HG03135 (cell line): ENCODE measurements around the gene ISLR.

ENCODE experiments used
- ATAC-seq: cut with Tn5 transposase; IDR thresholded peaks from one replicate; pipeline ENCODE4 v1.9.1; 2021; ENCODE audit warnings: mild to moderate bottlenecking, moderate library complexity; ENCODE audit not compliant: unreplicated experiment

The ISLR gene

GRCh38 chr15:74192751-74193150 lies 19.2 kb downstream of the ISLR start:
- no peak for ATAC-seq

GRCh38 chr15:74193299-74193718 lies 19.8 kb downstream of the ISLR start:
- no peak for ATAC-seq

DNA sequence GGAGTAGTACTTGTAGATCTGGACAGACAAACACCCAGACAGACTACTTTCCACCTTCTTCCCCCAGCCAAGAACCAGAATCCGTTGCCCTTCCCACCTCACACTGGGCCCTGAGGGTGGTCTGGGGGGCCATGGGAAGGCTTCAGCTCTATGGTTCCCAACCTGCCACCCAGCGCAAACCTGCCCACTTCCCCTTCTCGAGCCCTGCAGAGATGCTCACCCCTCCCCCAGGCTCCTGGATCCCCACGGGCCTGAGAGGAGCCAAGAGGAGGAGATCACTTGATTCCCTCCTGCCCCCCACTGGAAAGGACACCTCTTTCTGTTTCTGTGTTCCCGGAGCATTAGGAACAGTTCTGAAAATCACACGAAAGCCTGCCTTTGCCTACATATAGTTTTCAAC lies 20.4 kb downstream of the ISLR start:
- no peak for ATAC-seq

DNA sequence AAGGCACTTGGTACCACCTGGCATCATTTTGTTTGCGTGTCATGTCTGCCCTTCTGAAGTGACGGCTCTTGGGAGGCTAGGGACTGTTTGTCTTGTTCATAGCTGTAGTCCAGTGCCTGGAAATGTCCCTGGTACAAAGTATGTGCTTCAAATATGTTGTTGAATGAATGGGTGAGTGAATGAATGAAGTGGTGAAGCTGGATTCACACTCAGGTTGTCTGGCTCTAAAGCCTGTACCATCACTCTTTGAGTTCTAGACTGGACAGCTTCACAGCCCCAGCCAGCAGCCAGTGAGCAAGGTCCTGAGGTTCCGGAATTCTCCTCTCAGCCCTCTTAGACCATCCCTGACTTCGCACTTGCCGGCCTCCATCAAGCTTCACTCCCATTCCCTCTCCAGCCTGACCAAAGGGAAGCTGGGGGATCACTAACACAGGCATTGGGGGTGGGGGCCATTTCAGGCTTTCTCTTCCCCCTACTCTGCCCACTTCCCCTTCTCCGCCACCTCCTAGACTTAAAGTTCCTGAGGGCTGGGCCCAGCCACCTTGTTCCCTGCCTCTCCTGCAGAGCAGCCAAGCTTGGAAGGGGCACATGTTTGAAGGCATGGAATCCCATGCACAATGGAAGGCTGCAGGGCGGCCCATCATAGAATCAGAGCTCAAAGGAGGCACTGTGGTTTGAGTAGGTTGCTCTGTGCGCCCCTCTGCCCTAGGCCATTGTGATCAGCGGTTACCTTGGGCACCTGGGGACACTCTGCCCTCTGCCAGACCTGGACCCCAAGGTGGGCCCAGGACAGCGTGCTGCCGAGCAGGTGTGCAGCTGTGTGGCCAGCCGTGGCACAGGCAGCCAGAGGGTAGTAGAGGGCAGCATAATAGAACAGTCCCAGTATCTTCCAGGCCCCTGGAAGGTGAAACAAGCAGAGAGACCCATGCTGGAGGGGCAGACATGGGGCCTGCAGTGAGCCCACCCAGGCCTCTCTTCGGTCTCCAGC lies 21.4 kb downstream of the ISLR start:
- no peak for ATAC-seq

GRCh38 chr15:74196175-74196574 lies 22.7 kb downstream of the ISLR start:
- ATAC-seq = no peak

GRCh38 chr15:74197176-74197965 lies 23.9 kb downstream of the ISLR start:
- ATAC-seq = no peak

GRCh38 chr15:74199297-74199652 lies 25.8 kb downstream of the ISLR start:
- ATAC-seq = no peak

DNA sequence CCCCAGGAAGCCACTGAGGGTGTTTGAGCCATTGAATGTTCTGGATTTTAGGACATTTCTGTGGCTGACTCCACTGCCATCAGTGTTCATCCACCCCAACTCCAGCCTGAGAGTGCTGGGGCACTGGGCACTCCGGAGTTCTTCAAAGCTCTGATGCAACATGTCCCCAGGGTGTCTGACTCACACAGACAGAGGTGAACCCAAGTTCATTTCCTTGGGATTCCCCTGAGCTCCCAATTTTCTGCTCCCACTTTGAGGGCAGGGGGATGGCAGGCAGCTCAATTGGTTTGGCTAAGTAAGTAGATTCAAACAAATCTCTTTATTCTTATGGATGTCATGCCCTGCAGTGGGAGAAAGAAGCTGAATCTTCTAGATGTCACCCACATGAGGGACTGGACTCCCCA lies 26.9 kb downstream of the ISLR start:
- ATAC-seq = no peak

GRCh38 chr15:74200871-74201419 lies 27.4 kb downstream of the ISLR start:
- no peak for ATAC-seq

DNA sequence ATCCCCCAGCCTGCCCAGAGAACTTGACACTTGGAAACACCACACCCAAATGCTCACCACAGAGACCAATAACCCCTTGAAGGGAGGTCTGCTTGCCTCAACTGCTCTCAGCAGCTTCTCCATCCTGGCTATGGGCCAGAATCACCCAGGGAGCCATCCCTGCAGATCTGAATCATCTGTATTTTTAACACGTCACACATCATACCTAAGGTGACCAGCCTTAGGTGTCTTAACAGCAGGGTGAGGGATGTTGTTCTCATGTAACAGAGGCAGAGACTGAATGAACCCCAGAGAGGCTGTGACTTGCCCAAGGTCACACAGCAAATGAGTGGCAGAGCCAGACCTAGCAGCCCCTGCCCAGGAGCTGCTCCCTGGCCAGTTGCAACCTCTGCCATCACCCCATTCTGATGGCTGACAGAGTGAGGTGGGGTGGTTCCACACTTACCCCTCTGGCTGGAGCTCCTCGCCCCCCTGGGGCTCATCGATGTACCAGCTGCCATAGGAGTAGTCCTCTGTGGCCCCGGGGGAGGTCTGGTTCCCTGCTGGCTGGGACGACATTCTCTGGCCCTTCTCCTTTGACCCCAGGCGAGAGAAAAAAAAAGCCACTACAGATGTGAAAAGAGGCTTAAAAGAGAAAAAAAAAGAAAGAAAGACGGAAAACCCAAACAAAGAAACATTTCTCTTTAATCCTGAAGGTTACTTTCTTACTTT lies 28.4 kb downstream of the ISLR start:
- ATAC-seq = no peak

DNA sequence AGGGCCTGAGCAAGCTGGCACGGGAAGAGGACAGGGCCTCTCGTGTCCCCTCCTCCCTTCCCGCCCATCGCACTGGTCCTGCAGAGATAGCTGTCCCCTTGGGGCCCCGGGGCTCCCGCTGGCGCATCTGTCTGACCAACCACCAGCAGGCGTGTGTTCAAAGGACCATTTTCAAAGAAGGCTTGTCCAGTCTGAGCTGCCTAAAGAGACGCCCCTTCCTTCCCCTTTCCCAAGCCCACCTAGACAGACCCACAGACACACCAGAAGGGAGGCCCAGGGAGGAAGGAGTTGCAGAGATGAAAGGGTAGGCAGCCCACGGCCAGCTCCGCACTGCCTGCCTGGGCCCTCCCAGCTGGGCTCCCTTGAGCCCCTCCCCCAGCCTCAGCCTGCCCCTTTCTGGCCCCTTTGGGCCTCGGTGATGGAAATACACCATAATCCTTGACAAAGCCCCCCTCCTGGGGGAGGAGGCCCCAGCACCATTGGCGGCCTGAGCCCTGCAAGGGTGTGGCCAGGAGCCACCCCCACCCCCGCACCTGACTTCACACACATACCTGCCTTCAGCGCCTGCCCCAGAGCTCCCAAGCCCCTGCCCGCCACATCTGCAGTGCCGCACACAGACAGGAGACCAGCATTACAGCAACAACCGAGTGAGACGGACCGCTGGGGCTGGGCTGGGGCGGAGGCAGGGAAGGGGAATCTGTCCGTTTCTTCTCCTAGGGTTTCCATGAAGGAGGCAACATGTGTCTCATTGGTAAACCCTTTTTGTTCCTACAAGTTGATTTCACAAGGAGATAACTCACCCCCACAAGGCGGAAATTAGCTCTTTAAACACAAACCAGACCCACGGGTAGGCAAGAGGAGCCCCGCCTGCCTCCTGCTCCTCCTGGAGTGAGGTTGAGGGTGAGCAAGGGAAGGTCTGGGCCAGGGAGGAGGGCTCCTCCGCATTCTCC lies 29.2 kb downstream of the ISLR start, which contains the start of gene STRA6:
Gene STRA6 (minus strand): TSS at position 336 of the 950 bp plus-strand sequence. CDS start 520 bp downstream, outside the sequence.
- ATAC-seq = no peak

DNA sequence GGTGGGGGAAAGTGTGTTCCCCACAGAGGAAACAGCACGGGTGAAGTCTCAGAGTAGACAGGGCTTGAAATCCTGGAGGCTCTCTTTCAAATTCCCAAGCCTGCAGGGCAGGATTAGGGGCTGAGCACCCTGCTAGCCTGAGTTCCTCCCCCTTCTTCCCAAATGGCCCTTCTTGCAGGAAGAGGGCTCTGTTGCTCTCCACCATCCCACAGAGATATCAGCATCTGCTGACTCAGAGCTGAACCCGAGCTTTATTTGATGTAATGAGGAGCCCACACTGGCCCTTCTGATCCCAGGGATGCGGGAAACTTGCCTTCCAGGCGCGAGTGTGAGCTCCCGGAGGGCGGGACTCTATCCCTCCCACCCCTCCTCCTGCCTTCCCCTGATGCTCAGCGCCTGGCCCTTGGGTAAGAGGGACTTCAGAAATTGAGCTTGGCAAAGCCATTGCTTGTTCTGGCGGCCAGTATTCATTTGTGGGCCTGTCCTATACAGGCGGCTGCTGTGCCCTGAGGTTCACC lies 30.5 kb downstream of the ISLR start:
- ATAC-seq = no peak

DNA sequence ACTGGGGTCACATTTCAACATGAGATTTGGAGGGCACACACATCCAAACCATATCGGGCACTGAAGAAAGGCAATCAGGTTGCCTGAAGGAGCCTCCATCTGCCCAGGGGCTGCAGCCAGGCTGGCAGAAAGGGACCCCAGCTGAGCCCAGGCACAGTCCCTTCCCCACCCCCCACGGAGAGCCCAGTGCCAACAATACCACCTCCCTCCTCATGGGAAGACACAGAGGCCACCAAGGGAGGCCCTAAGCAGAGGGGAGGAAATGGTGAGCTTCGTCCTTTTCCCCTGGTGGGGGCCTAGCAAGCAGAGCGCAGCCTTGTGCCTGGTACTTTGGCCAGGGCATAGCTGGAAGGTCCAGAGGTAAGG lies 32.1 kb downstream of the ISLR start:
- ATAC-seq = no peak

- ATAC-seq = no peak
Observed at GRCh38 chr15:74206801-74207281, 33.3 kb downstream of the ISLR start.

DNA sequence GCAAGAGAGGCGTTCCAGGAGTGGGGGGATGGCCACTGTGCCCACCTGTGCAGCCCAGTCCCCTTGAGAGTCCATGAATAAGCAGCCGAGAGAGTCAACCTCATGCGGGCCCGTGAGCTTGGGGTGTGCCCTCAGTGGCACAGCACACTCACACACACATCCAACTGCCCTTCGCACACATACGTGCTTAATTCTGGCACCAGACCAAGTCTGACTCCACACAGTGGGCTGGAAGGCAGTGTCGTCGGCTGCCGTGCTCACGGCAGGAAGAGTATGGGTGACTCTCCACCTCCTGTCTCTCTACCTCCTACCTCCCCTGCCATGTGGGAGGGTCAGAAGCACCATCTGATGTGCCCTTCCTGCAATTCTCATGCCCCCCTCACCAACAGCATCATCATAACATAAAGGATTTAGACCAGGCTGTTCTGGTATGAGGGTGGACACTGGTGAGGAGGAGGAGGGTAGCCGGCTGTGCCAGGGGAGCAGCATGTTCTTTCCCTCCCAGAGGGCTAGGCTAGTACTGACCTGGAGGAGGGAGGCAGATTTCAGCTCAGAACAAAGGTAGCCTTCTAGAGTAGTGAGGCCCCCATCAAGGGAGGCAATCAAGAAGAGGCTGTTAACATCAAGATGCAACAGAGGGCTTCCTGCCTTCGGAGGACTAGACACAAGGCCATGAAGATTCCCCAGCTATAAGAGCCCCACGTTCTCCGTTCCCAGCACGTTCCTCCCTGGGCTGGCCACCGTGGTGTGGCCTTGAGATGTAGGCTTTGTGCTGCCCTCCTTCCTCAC lies 34.3 kb downstream of the ISLR start:
- ATAC-seq = no peak

DNA sequence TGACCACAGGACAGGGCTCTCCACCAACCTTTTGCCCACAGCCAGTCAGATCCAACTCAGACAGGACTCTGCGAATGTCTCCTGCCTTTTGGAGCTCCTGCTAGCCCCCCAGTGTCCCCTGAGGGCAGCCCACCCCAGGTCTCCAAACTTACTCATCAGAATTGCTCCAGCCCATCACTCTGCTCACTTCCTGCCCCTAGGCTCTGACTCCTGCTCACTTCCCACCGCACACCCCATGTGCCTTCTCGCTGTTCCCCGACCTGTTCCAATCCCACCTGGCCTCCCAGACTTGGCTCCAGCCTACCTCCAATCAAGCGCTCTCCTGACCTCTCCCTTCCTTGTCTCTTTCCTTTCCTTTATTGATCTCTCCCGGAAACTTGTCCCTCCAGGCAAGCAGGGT lies 35.0 kb downstream of the ISLR start:
- no peak for ATAC-seq

DNA sequence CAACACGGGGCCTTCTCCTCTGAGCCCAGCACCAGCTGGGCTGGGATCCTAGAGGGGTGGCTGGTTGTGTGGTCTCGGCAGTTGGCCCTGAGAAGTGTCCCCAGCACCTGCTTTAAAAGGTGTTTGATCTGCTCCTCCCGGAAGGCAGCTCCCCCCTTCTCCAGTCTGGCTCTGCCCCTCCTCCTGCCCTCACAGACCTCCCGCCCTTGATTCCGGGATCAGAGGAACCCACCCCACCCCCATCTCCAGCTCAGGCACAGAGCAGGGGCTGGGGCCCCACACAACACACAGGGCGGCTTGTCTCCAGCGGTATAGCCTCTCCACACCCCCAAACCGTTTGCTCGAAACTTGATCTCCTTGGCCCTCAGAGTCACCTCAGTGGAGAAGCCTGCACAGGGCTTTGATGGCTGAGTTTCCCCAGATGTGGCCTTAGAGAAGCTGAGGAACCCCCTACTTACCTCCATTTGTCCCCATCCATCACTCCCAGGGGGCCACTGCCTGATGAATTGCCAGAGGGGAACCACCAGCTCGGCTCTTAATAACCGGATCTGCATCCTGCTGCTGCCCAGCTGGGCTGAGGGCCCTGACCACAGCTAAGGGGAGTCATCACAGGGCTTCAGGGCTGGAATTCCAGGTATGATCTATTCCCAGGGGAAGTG lies 35.5 kb downstream of the ISLR start:
- ATAC-seq = no peak

DNA sequence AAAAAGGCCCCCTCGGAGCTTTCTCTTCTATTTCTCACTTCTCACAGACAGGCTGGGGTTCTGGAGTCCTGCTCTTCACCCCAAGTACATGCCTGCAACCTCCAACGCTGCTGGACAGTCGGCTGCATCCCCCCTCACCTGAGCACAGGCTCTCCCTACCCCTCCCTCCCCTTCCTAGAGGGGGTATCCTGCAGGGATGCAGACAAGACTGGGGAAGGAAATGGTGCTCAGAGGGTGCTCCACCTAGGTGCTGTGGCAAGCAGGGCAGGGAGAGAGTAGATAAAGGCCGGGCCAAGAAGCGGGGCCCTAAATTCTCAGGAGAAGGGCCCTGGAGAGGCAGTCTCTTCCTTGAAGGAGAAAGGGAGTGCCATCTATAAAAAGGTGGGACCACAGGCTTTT lies 36.0 kb downstream of the ISLR start:
- ATAC-seq = no peak
